Astrocyte (in vitro differentiated cells and primary cell): ENCODE results near the gene STK32A. TPM values are rescaled to one million over a fixed set of nuclear protein-coding genes. Genes with fewer than 3 reads are reported as not detected.

Experiments
- DNase-seq: peaks from one replicate; pipeline ENCODE4 v3.0.0-alpha.2; 2010; ENCODE audit warnings: low read depth
- FAIRE-seq: peaks from 2 replicates; lab custom pipeline; 2011; peaks lifted over from hg19 to GRCh38; lab: Jason Lieb, UNC
- H2AFZ ChIP-seq: 2 replicates; pipeline ENCODE4 v1.6.0; 2012; ENCODE audit warnings: low read depth, low read length, inconsistent platforms
- H3K27ac ChIP-seq: 2 replicates; pipeline ENCODE4 v1.5.1; 2011; ENCODE audit warnings: low read depth, low read length, inconsistent platforms
- H3K27me3 ChIP-seq: 2 replicates; pipeline ENCODE4 v1.6.0; 2011; ENCODE audit warnings: low read length, inconsistent platforms; ENCODE audit not compliant: insufficient read depth
- H3K36me3 ChIP-seq: 2 replicates; pipeline ENCODE4 v1.5.1; 2011; ENCODE audit warnings: low read length, inconsistent platforms; ENCODE audit not compliant: insufficient read depth
- H3K4me1 ChIP-seq: 2 replicates; pipeline ENCODE4 v1.5.1; 2011; ENCODE audit warnings: low read length, inconsistent platforms; ENCODE audit not compliant: insufficient read depth
- H3K4me2 ChIP-seq: 2 replicates; pipeline ENCODE4 v1.6.0; 2012; ENCODE audit warnings: low read length, inconsistent platforms
- H3K4me3 ChIP-seq: 2 replicates; pipeline ENCODE4 v1.5.1; 2011; ENCODE audit warnings: low read depth, mild to moderate bottlenecking, low read length, inconsistent platforms; ENCODE audit not compliant: insufficient read depth
- H3K79me2 ChIP-seq: 2 replicates; pipeline ENCODE4 v1.6.0; 2012; ENCODE audit warnings: mild to moderate bottlenecking, low read length, inconsistent platforms; ENCODE audit not compliant: insufficient read depth
- H3K9ac ChIP-seq: 2 replicates; pipeline ENCODE4 v1.6.0; 2012; ENCODE audit warnings: mild to moderate bottlenecking, low read length, inconsistent platforms
- H3K9me3 ChIP-seq: 2 replicates; pipeline ENCODE4 v1.5.1; 2012; ENCODE audit warnings: low read depth, mild to moderate bottlenecking, low read length, inconsistent platforms; ENCODE audit not compliant: insufficient read depth
- H4K20me1 ChIP-seq: 2 replicates; pipeline ENCODE4 v1.6.0; 2012; ENCODE audit warnings: low read length, inconsistent platforms; ENCODE audit not compliant: insufficient read depth
- H3K27ac Mint-ChIP-seq: one replicate; pipeline ENCODE4 v1.8.0; 2021; ENCODE audit warnings: mild to moderate bottlenecking, mixed read lengths; ENCODE audit not compliant: unreplicated experiment
- H3K27me3 Mint-ChIP-seq: one replicate; pipeline ENCODE4 v1.8.0; 2021; ENCODE audit warnings: low read depth, mixed read lengths; ENCODE audit not compliant: unreplicated experiment
- H3K36me3 Mint-ChIP-seq: one replicate; pipeline ENCODE4 v1.8.0; 2021; ENCODE audit warnings: low read depth, mixed read lengths; ENCODE audit not compliant: unreplicated experiment
- H3K4me1 Mint-ChIP-seq: one replicate; pipeline ENCODE4 v1.8.0; 2021; ENCODE audit warnings: low read depth, mixed read lengths; ENCODE audit not compliant: unreplicated experiment
- H3K4me3 Mint-ChIP-seq: one replicate; pipeline ENCODE4 v1.8.0; 2021; ENCODE audit warnings: mild to moderate bottlenecking, moderate library complexity, mixed read lengths; ENCODE audit not compliant: unreplicated experiment
- H3K9me3 Mint-ChIP-seq: one replicate; pipeline ENCODE4 v1.8.0; 2021; ENCODE audit warnings: mild to moderate bottlenecking, mixed read lengths; ENCODE audit not compliant: unreplicated experiment
- EZH2 ChIP-seq: IDR thresholded peaks from 2 replicates; pipeline ENCODE4 v1.6.1; 2012; ENCODE audit warnings: mild to moderate bottlenecking, low read length, inconsistent platforms; ENCODE audit not compliant: insufficient read depth
- total RNA-seq: library from RNA; stranded (reverse); gene quantifications from 2 replicates; pipeline ENCODE4 v1.2.1, GENCODE V29; 2021
- TF ChIP-seq, protein P1 (sequence below): IDR thresholded peaks from 2 replicates; pipeline ENCODE4 v1.5.1; 2011; ENCODE audit warnings: low read depth, mild to moderate bottlenecking, inconsistent platforms, low read length, moderate library complexity; ENCODE audit not compliant: insufficient read depth

STK32A gene
- total RNA-seq, 1 donor from 2014 or later, result 0.25 TPM

DNA sequence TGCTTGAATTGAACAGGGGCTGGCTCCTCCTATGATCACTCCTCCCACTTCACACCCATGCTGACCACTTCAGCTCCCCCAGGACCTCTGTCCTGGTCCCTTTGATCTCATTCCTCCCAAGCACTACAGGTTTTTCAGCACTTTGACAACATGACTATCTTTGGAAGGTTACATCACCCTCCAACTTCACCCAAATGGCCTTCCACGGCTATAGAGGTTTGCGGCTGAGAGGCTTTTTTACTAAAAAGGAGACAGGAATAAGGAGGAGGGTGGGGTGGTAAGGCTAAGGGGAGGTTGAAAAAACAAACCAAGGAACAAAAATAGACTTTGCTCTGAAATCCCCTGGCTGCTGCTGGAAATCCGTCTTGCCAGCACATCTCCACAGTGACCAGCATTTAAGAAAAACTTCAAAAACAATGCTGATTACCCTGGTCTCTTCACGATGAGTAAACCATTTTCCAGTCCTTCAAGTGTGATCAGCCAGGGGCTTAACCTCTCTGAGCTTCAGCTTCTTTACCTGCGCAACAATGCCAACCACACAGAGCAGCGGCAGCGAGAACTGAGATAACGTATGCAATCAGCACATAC lies 172.4 kb downstream of the STK32A start:
- H3K9ac ChIP-seq, result peak overlapping the region; percentile 73
- H3K27ac ChIP-seq, result peak overlapping the region; percentile 98
- H2AFZ ChIP-seq, result no peak overlapping the region
- TF ChIP-seq EZH2, result no peak
- TF ChIP-seq, protein P1, sequence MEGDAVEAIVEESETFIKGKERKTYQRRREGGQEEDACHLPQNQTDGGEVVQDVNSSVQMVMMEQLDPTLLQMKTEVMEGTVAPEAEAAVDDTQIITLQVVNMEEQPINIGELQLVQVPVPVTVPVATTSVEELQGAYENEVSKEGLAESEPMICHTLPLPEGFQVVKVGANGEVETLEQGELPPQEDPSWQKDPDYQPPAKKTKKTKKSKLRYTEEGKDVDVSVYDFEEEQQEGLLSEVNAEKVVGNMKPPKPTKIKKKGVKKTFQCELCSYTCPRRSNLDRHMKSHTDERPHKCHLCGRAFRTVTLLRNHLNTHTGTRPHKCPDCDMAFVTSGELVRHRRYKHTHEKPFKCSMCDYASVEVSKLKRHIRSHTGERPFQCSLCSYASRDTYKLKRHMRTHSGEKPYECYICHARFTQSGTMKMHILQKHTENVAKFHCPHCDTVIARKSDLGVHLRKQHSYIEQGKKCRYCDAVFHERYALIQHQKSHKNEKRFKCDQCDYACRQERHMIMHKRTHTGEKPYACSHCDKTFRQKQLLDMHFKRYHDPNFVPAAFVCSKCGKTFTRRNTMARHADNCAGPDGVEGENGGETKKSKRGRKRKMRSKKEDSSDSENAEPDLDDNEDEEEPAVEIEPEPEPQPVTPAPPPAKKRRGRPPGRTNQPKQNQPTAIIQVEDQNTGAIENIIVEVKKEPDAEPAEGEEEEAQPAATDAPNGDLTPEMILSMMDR, result no peak
- no peaks in the 10 kb centered on the region for H3K27me3 Mint-ChIP-seq
- H4K20me1 ChIP-seq, result peaks cover 8% of the 10 kb centered on the region
- FAIRE-seq (peak; percentile 23), DNase-seq (peak; percentile 91)
- peaks cover 39% of the 10 kb centered on the region for H3K36me3 ChIP-seq
- H3K9me3 Mint-ChIP-seq, result peaks cover 2% of the 10 kb centered on the region
- peaks cover 17% of the 10 kb centered on the region for H3K36me3 Mint-ChIP-seq
- peak overlapping the region; percentile 88 for H3K27ac Mint-ChIP-seq
- H3K4me3 ChIP-seq, result no peak overlapping the region
- H3K4me1 ChIP-seq, result peaks cover 65% of the 10 kb centered on the region
- H3K9me3 ChIP-seq, result no peaks in the 10 kb centered on the region
- H3K4me1 Mint-ChIP-seq, result peaks cover 65% of the 10 kb centered on the region
- peak overlapping the region; percentile 64 for H3K4me2 ChIP-seq
- peaks cover 2% of the 10 kb centered on the region for H3K79me2 ChIP-seq
- no peaks in the 10 kb centered on the region for H3K27me3 ChIP-seq
- H3K4me3 Mint-ChIP-seq, result no peak overlapping the region

DNA sequence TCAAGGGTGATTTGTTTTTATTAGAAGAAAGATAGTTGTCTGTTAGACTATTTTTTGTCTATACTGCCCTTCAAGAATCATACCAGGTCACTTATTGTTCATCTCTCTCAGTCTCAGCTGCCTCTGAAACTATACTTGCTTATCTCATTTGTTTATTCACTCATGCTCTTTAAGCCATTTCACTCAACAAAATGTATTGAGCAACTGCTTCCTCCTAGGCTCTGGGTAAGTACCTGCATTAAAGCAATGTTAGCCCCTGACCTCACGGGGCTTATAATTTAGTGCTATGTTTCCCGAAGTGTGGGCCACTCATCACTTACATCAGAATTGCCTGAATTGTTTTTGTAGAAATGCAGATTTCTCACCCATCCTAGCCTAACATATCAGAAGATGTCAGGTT lies 174.2 kb downstream of the STK32A start:
- no peak overlapping the region for H3K4me2 ChIP-seq

More for the DNA sequence above, 174.2 kb downstream of the STK32A start:
- peaks cover 21% of the 10 kb centered on the region for H4K20me1 ChIP-seq
- DNase-seq (no peak), FAIRE-seq (peak; percentile 9)
- H3K9me3 ChIP-seq, result no peaks in the 10 kb centered on the region
- peaks cover 62% of the 10 kb centered on the region for H3K4me1 Mint-ChIP-seq
- H3K4me3 Mint-ChIP-seq, result no peak overlapping the region
- H3K4me1 ChIP-seq, result peaks cover 57% of the 10 kb centered on the region
- H2AFZ ChIP-seq, result no peak overlapping the region
- no peaks in the 10 kb centered on the region for H3K27me3 Mint-ChIP-seq
- no peak overlapping the region for H3K27ac Mint-ChIP-seq
- TF ChIP-seq EZH2, result no peak
- TF ChIP-seq, protein P1, result no peak
- peaks cover 6% of the 10 kb centered on the region for H3K79me2 ChIP-seq
- H3K27ac ChIP-seq, result no peak overlapping the region
- H3K4me3 ChIP-seq, result no peak overlapping the region
- H3K9ac ChIP-seq, result no peak overlapping the region
- H3K36me3 Mint-ChIP-seq, result peaks cover 18% of the 10 kb centered on the region
- H3K36me3 ChIP-seq, result peaks cover 47% of the 10 kb centered on the region
- peaks cover 2% of the 10 kb centered on the region for H3K9me3 Mint-ChIP-seq
- no peaks in the 10 kb centered on the region for H3K27me3 ChIP-seq
